Naive thymus-derived CD4-positive, alpha-beta T cell (primary cell): ENCODE results near the gene EMC6. TPM values are rescaled to one million over a fixed set of nuclear protein-coding genes. Genes with fewer than 3 reads are reported as not detected.
"Not testable (repeated sequence)": the region's sequence is repeated elsewhere in the genome, so short reads cannot be mapped to it uniquely, and the experiment has no call there.

Source experiments
- ATAC-seq: fragments of 150-1000 bp; cut with Tn5 transposase; 2 replicates; pipeline ENCODE4 v1.10.0; 2021; ENCODE audit warnings: mild to moderate bottlenecking, moderate library complexity
- CTCF ChIA-PET: fragments of 350-600 bp; sonication (Branson Sonifier 250); formaldehyde crosslinking; loops from one replicate; lab custom pipeline; 2021; ENCODE audit warnings: antibody characterized with exemption; lab: Charles Lee
- POLR2A ChIA-PET: fragments of 350-600 bp; sonication (Branson Sonifier 250); formaldehyde crosslinking; loops from one replicate; lab custom pipeline; 2021; ENCODE audit warnings: antibody characterized with exemption, inconsistent platforms; lab: Charles Lee
- DNase-seq, 9 donors: peaks; one replicate each; pipeline versions ENCODE4 v3.0.0 to v3.0.0-alpha.2; 2020 to 2022; ENCODE audit warnings: mixed read lengths in 1 of 9
- H3K27ac ChIP-seq: one replicate; pipeline ENCODE4 v1.7.0; 2013; ENCODE audit warnings: mild to moderate bottlenecking, low read depth, low read length, moderate library complexity
- H3K27me3 ChIP-seq, 2 donors: one replicate each; pipeline ENCODE4 v1.7.0; 2013; ENCODE audit warnings: low read length in 2 of 2, mild to moderate bottlenecking in 2 of 2, moderate library complexity in 2 of 2; ENCODE audit not compliant: control insufficient read depth in 2 of 2, insufficient read depth in 2 of 2
- H3K36me3 ChIP-seq, 3 experiments: 1 replicate in 2 of 3; 2 replicates in 1 of 3; pipeline ENCODE4 v1.7.0; 2013; ENCODE audit warnings: low read length in 3 of 3, mild to moderate bottlenecking in 3 of 3, moderate library complexity in 1 of 3; ENCODE audit not compliant: insufficient read depth in 3 of 3, control insufficient read depth in 2 of 3
- H3K4me1 ChIP-seq, 2 donors: one replicate each; pipeline ENCODE4 v1.7.0; 2013; ENCODE audit warnings: low read length in 2 of 2, mild to moderate bottlenecking in 2 of 2, moderate library complexity in 1 of 2; ENCODE audit not compliant: control insufficient read depth in 2 of 2, insufficient read depth in 2 of 2
- H3K4me3 ChIP-seq: 2 replicates; pipeline ENCODE4 v1.7.0; 2013; ENCODE audit warnings: mild to moderate bottlenecking, low read length
- H3K9me3 ChIP-seq, 3 experiments: 1 replicate in 2 of 3; 2 replicates in 1 of 3; pipeline ENCODE4 v1.7.0; 2013; ENCODE audit warnings: low read length in 3 of 3; ENCODE audit not compliant: control insufficient read depth in 2 of 3
- H3K27ac Mint-ChIP-seq, 9 donors: one replicate each; pipeline ENCODE4 v1.8.0; 2020 to 2022; ENCODE audit warnings: mixed read lengths in 9 of 9, mild to moderate bottlenecking in 8 of 9, moderate library complexity in 5 of 9, inconsistent platforms in 2 of 9
- H3K27me3 Mint-ChIP-seq, 5 donors: one replicate each; pipeline ENCODE4 v1.8.0; 2021 to 2022; ENCODE audit warnings: mixed read lengths in 5 of 5, mild to moderate bottlenecking in 1 of 5
- H3K36me3 Mint-ChIP-seq, 5 donors: one replicate each; pipeline ENCODE4 v1.8.0; 2020 to 2022; ENCODE audit warnings: mixed read lengths in 5 of 5, mild to moderate bottlenecking in 3 of 5, inconsistent platforms in 1 of 5
- H3K4me1 Mint-ChIP-seq, 7 donors: one replicate each; pipeline ENCODE4 v1.8.0; 2020 to 2022; ENCODE audit warnings: mixed read lengths in 7 of 7, mild to moderate bottlenecking in 3 of 7, inconsistent platforms in 1 of 7
- H3K4me3 Mint-ChIP-seq, 10 donors: one replicate each; pipeline ENCODE4 v1.8.0; 2020 to 2022; ENCODE audit warnings: mild to moderate bottlenecking in 10 of 10, mixed read lengths in 10 of 10, moderate library complexity in 6 of 10, inconsistent platforms in 2 of 10
- H3K9me3 Mint-ChIP-seq, 11 donors: one replicate each; pipeline ENCODE4 v1.8.0; 2020 to 2022; ENCODE audit warnings: mixed read lengths in 11 of 11, mild to moderate bottlenecking in 4 of 11, inconsistent platforms in 1 of 11, moderate library complexity in 1 of 11
- intact Hi-C, 2 donors: fragments of 100-400 bp; cut with micrococcal nuclease; formaldehyde crosslinking; loops; one replicate each; pipeline ENCODE4 v1.15.1; 2023
- polyA plus RNA-seq, 2 donors: library from polyadenylated mRNA; unstranded; fragments of 300-500 nt; fragmentation: Illumina TruSeq; gene quantifications; one replicate each; pipeline ENCODE4 v1.2.3, GENCODE V29; 2021
- total RNA-seq, 6 experiments: library from RNA in 5 of 6; stranded (reverse) in 5 of 6; gene quantifications; 1 replicate in 5 of 6; 2 replicates in 1 of 6; pipeline ENCODE4 v1.2.3 and lab custom pipeline; 2021 to 2026

Gene EMC6
- total and polyA plus RNA-seq, 7 experiments from 2014 or later: 23.1 to 133 (median 32.8) TPM

DNA sequence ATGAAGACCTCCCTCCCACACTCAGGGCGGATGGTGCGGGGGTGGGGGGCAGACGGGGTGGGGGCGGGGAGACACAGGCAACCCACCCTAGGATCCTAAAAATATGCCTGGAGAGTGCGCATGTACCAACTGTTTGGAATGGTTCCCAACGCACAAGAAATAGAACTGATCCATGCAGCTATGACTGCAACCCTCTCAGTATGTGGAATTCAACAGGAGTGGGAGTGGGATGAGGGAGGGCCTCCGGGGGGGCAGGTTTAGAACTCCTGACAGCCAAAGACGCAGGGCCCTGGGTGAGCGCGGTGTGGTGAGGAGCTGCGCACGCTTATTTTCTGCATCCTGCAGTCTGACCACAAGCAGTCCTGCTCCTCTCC is 28.5 kb downstream of the EMC6 start:
- H3K27ac Mint-ChIP-seq: no peak overlapping the region
- ChIA-PET CTCF (no interaction called here), POLR2A (interaction anchor here (1.0 to 2.5 kb wide), 4 partner anchors 9 to 149 kb away, joined by 3 to 25 read pairs (median 4); partner anchors contain the start of gene NCBP3)
- no peak for DNase-seq
- peaks cover 0 to 22% (median 0%) of the 10 kb centered on the region in 5 donors for H3K36me3 Mint-ChIP-seq
- Histone ChIP-seq H3K27me3 (no peaks in the 10 kb centered on the region), H3K27ac (no peak overlapping the region), H3K36me3 (no peaks in the 10 kb centered on the region), H3K4me3 (no peak overlapping the region), H3K9me3 (no peaks in the 10 kb centered on the region), H3K4me1 (peaks cover 3 to 9% of the 10 kb centered on the region in 2 donors)
- intact Hi-C loops: no loop called here
- ATAC-seq: no peak
- peaks cover 5 to 32% (median 16%) of the 10 kb centered on the region in 7 donors for H3K4me1 Mint-ChIP-seq
- H3K4me3 Mint-ChIP-seq: peak overlapping the region in 7 of 10 donors; percentile 8 to 91 (median 75)
- H3K27me3 Mint-ChIP-seq: no peaks in the 10 kb centered on the region
- peaks cover 0 to 4% (median 0%) of the 10 kb centered on the region in 11 donors for H3K9me3 Mint-ChIP-seq

DNA sequence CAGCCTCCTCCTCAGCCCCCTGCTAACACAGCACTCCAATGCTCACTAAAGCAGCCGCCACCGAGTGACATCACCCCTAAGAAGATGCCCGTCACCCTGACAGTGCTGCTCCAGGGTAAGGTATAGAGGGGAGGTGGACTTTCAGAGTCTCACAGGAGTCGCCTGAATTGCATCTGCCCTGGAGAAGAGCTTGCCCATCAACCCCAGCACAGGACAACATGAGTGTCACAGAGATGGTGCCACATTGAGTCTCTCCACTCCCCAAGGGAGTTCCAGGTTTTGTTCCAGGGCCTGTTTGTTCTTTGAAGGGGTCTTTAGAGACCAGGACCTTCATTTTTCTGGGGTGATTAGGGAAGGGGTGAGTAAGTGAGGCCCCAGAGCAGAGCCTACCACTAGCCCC is 29.5 kb downstream of the EMC6 start:
- CTCF ChIA-PET: interaction anchor here (0.6 kb wide), 1 partner anchor 902 kb away, joined by 3 read pairs; the partner anchor contains the start of gene RAP1GAP2
- no peak overlapping the region for H3K4me3 ChIP-seq
- H3K27me3 ChIP-seq: no peaks in the 10 kb centered on the region
- Mint-ChIP-seq H3K9me3 (peaks cover 0 to 9% (median 0%) of the 10 kb centered on the region in 11 donors), H3K27me3 (no peaks in the 10 kb centered on the region), H3K4me3 (peak overlapping the region in 7 of 10 donors; percentile 51 to 91 (median 69)), H3K36me3 (peaks cover 0 to 32% (median 0%) of the 10 kb centered on the region in 5 donors), H3K27ac (peak overlapping the region in 1 of 9 donors; percentile 69), H3K4me1 (peaks cover 5 to 25% (median 16%) of the 10 kb centered on the region in 7 donors)
- intact Hi-C loops: no loop called here
- no peak for DNase-seq
- H3K4me1 ChIP-seq: peaks cover 3 to 9% of the 10 kb centered on the region in 2 donors
- ATAC-seq: no peak
- no peak overlapping the region for H3K27ac ChIP-seq
- H3K36me3 ChIP-seq: no peaks in the 10 kb centered on the region
- H3K9me3 ChIP-seq: no peaks in the 10 kb centered on the region
- POLR2A ChIA-PET: interaction anchor here (0.7 kb wide), 1 partner anchor 13 kb away, joined by 4 read pairs; no protein-coding TSS in a partner anchor

DNA sequence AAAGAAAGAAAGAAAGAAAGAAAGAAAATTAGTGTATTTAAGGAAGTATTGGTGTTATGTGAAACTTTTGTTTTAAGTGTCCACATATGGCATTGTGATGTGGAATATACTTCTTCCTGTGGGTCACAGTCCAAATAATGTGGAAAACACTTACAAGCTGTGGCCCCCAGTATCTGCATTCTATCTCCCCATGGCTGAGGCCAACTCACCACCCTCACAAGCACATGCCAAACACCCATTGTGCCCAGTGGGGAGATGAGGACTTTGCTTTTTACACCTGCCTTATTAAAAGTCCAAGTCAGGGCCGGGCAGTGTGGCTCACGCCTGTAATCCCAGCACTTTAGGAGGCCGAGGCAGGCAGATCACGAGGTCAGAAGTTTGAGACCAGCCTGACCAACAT is 31.3 kb downstream of the EMC6 start:
- H3K27me3 Mint-ChIP-seq: no peaks in the 10 kb centered on the region
- H3K4me3 Mint-ChIP-seq: no peak overlapping the region
- peaks cover 0 to 37% (median 0%) of the 10 kb centered on the region in 5 donors for H3K36me3 Mint-ChIP-seq
- ChIA-PET POLR2A (interaction anchor here (1.2 kb wide), 1 partner anchor 11 kb away, joined by 3 read pairs; no protein-coding TSS in a partner anchor), CTCF (no interaction called here)
- H3K9me3 Mint-ChIP-seq: peaks cover 0 to 9% (median 0%) of the 10 kb centered on the region in 11 donors
- Histone ChIP-seq H3K4me1 (peaks cover 0 to 5% of the 10 kb centered on the region in 2 donors), H3K9me3 (no peaks in the 10 kb centered on the region), H3K27ac (no peak overlapping the region), H3K27me3 (no peaks in the 10 kb centered on the region), H3K4me3 (no peak overlapping the region), H3K36me3 (no peaks in the 10 kb centered on the region)
- peaks cover 0 to 12% (median 4%) of the 10 kb centered on the region in 7 donors for H3K4me1 Mint-ChIP-seq
- DNase-seq (no peak), ATAC-seq (no peak)
- intact Hi-C loops: no loop called here
- no peak overlapping the region for H3K27ac Mint-ChIP-seq

DNA sequence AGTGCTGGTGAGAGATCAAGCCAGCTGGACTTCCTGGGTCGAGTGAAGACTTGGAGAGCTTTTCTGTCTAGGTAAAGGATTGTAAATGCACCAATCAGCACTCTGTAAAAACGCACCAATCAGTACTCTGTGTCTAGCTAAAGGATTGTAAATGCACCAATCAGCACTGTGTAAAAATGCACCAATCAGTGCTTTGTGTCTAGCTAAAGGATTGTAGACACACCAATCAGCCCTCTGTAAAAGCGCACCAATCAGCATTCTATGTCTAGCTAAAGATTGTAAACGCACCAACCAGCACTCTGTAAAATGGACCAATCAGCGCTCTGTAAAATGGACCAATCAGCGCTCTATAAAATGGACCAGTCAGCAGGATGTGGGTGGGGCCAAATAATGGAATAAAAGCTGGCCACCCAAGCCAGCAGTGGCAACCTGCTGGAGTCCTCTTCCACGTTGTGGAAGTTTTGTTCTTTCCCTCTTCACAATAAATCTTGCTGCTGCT is 33.5 kb downstream of the EMC6 start:
- H3K4me3 Mint-ChIP-seq, H3K4me3 ChIP-seq, H3K36me3 ChIP-seq, H3K4me1 ChIP-seq, intact Hi-C loops, H3K27me3 ChIP-seq, ATAC-seq, H3K4me1 Mint-ChIP-seq, H3K9me3 ChIP-seq, H3K27me3 Mint-ChIP-seq, H3K27ac ChIP-seq, H3K9me3 Mint-ChIP-seq, POLR2A ChIA-PET, CTCF ChIA-PET, DNase-seq: not testable (repeated sequence)
- peak overlapping the region in 3 of 9 donors; percentile 56 to 83 (median 78) for H3K27ac Mint-ChIP-seq
- peaks cover 0 to 42% (median 0%) of the 10 kb centered on the region in 5 donors for H3K36me3 Mint-ChIP-seq

DNA sequence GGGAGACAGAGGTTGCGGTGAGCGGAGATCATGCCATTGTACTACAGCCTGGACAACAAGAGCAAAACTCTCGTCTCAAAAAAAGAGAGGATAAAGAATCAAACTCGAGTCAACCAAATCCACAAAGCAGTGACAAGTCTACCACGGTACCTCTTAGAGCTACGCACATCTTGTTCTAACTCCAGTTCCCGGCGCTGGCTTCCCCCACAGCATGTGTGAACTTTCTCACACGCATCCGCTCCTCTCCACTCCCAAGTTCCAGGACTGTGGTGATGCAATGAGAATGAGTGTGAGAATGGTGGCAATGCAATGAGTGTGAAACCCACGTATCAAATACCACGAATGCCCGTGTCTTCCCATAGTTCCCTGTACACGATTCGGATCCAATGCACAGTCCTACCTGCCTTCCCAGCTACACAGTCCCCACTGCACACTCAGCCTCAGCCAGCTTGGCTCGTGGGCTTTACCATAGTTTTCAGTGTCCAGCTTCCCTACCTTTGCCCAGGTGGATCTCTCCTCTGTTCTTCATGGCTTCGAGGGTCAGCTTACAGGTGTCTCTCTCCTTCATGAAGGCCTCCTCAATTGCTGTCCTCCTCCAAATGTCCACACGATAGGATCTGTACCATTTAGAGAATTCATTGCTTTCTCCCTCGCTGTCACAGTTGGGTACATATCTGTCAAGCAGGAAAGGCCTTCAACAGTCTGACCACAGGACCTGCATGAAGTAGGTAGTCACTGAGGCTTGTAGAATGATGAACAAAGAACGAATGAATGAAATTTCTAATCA is 36.5 kb downstream of the EMC6 start:
- ChIA-PET CTCF (no interaction called here), POLR2A (no interaction called here)
- Histone ChIP-seq H3K36me3 (no peaks in the 10 kb centered on the region), H3K27me3 (no peaks in the 10 kb centered on the region), H3K9me3 (no peaks in the 10 kb centered on the region), H3K4me3 (no peak overlapping the region), H3K27ac (no peak overlapping the region), H3K4me1 (no peaks in the 10 kb centered on the region)
- Mint-ChIP-seq H3K4me1 (peaks cover 0 to 29% (median 7%) of the 10 kb centered on the region in 7 donors), H3K4me3 (no peak overlapping the region), H3K9me3 (peaks cover 0 to 7% (median 0%) of the 10 kb centered on the region in 11 donors), H3K36me3 (peaks cover 0 to 42% (median 0%) of the 10 kb centered on the region in 5 donors), H3K27me3 (no peaks in the 10 kb centered on the region), H3K27ac (peak overlapping the region in 1 of 9 donors; percentile 69)
- no peak for ATAC-seq
- intact Hi-C loops: no loop called here
- DNase-seq: no peak

DNA sequence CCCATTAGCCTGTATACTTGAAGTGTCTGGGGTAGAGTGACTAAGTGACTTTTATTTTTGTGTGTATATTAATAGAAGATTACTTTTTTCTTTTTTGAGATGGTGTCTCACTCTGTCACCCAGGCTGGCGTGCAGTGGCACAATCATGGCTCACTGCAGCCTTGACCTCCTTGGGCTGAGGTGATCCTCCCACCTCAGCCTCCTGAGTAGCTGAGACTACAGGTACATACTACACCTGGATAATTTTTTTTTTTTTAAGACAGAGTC is 37.0 kb downstream of the EMC6 start:
- Mint-ChIP-seq H3K4me1 (peaks cover 0 to 31% (median 10%) of the 10 kb centered on the region in 7 donors), H3K36me3 (peaks cover 0 to 40% (median 0%) of the 10 kb centered on the region in 5 donors)
- H3K27ac Mint-ChIP-seq, CTCF ChIA-PET, H3K27me3 ChIP-seq, H3K4me3 Mint-ChIP-seq, POLR2A ChIA-PET, H3K9me3 Mint-ChIP-seq, H3K36me3 ChIP-seq, H3K4me3 ChIP-seq, H3K4me1 ChIP-seq, H3K27ac ChIP-seq, DNase-seq, ATAC-seq, intact Hi-C loops, H3K27me3 Mint-ChIP-seq, H3K9me3 ChIP-seq: not testable (repeated sequence)
